HG02870 (cell line): Measurements from ENCODE around the gene CMIP.
A peak's percentile ranks its signal among the peaks of the same experiment; 100 is the strongest.

Experiments used
- ATAC-seq: cut with Tn5 transposase; IDR thresholded peaks from one replicate; pipeline ENCODE4 v1.9.1; 2021; ENCODE audit warnings: mild to moderate bottlenecking, moderate library complexity; ENCODE audit not compliant: unreplicated experiment

Gene CMIP

GRCh38 chr16:81492311-81492761 is 47.7 kb downstream of the CMIP start:
- ATAC-seq, result no peak

- ATAC-seq, result no peak
Observed at GRCh38 chr16:81492965-81493754, 48.6 kb downstream of the CMIP start.

- no peak for ATAC-seq
Observed at GRCh38 chr16:81493755-81494433, 49.3 kb downstream of the CMIP start.

- ATAC-seq, result no peak
Observed at GRCh38 chr16:81494434-81494806, 49.8 kb downstream of the CMIP start.

GRCh38 chr16:81494888-81495287 is 50.3 kb downstream of the CMIP start:
- no peak for ATAC-seq

- no peak for ATAC-seq
Observed at GRCh38 chr16:81495321-81496234, 51.0 kb downstream of the CMIP start.

GRCh38 chr16:81496321-81496720 is 51.7 kb downstream of the CMIP start:
- ATAC-seq, result no peak

- ATAC-seq, result no peak
Observed at GRCh38 chr16:81496742-81497141, 52.1 kb downstream of the CMIP start.

- no peak for ATAC-seq
Observed at GRCh38 chr16:81497690-81498089, 53.1 kb downstream of the CMIP start.

- ATAC-seq, result no peak
Observed at GRCh38 chr16:81498351-81498750, 53.7 kb downstream of the CMIP start.

- ATAC-seq, result no peak
Observed at GRCh38 chr16:81499576-81500380, 55.2 kb downstream of the CMIP start.

- no peak for ATAC-seq
Observed at GRCh38 chr16:81500833-81501521, 56.4 kb downstream of the CMIP start.

GRCh38 chr16:81502396-81503070 is 57.9 kb downstream of the CMIP start:
- no peak for ATAC-seq

- peak; percentile 79 for ATAC-seq
Observed at GRCh38 chr16:81505011-81505661, 60.5 kb downstream of the CMIP start.

- ATAC-seq, result no peak
Observed at GRCh38 chr16:81509404-81509803, 64.8 kb downstream of the CMIP start.

- no peak for ATAC-seq
Observed at GRCh38 chr16:81510016-81510415, 65.4 kb downstream of the CMIP start.

- no peak for ATAC-seq
Observed at GRCh38 chr16:81511371-81511770, 66.8 kb downstream of the CMIP start.

GRCh38 chr16:81513204-81514040 is 68.8 kb downstream of the CMIP start:
- ATAC-seq, result no peak
